Natural killer cell (primary cell): ENCODE measurements around the gene SMIM20. TPM values are rescaled to one million over a fixed set of nuclear protein-coding genes. Genes with fewer than 3 reads are reported as not detected.

Experiments
- ATAC-seq, 3 donors: fragments of 150-1000 bp in 2 of 3; fragments of 200-7000 bp in 1 of 3; cut with Tn5 transposase; 1 replicate in 1 of 3; 2 replicates in 2 of 3; pipeline ENCODE4 v1.10.0; 2021; ENCODE audit warnings: mild to moderate bottlenecking in 2 of 3, moderate library complexity in 2 of 3
- DNase-seq, 2 donors: peaks; one replicate each; pipeline versions ENCODE4 v3.0.0 to v3.0.0-alpha.2; 2013 to 2021; ENCODE audit warnings: mixed read lengths in 1 of 2
- H3K27ac ChIP-seq: one replicate; pipeline ENCODE4 v1.5.1; 2013; ENCODE audit warnings: mild to moderate bottlenecking, low read length
- H3K27me3 ChIP-seq: one replicate; pipeline ENCODE4 v1.6.1; 2013; ENCODE audit warnings: low read length; ENCODE audit not compliant: control insufficient read depth, insufficient read depth
- H3K36me3 ChIP-seq: one replicate; pipeline ENCODE4 v1.6.1; 2013; ENCODE audit warnings: low read length; ENCODE audit not compliant: control insufficient read depth, insufficient read depth
- H3K4me1 ChIP-seq: one replicate; pipeline ENCODE4 v1.6.1; 2013; ENCODE audit warnings: low read length; ENCODE audit not compliant: control insufficient read depth, insufficient read depth
- H3K4me3 ChIP-seq: one replicate; pipeline ENCODE4 v1.5.1; 2013; ENCODE audit warnings: low read length
- H3K9me3 ChIP-seq: one replicate; pipeline ENCODE4 v1.6.1; 2013; ENCODE audit warnings: low read length; ENCODE audit not compliant: control insufficient read depth, insufficient read depth
- H3K27ac Mint-ChIP-seq, 2 donors: one replicate each; pipeline ENCODE4 v1.8.0; 2022; ENCODE audit warnings: mild to moderate bottlenecking in 2 of 2, mixed read lengths in 2 of 2, moderate library complexity in 1 of 2
- H3K27me3 Mint-ChIP-seq, 2 donors: one replicate each; pipeline ENCODE4 v1.8.0; 2022; ENCODE audit warnings: low read depth in 2 of 2, mixed read lengths in 2 of 2
- H3K36me3 Mint-ChIP-seq: one replicate; pipeline ENCODE4 v1.8.0; 2022; ENCODE audit warnings: mixed read lengths
- H3K4me1 Mint-ChIP-seq, 2 donors: one replicate each; pipeline ENCODE4 v1.8.0; 2022; ENCODE audit warnings: mixed read lengths in 2 of 2
- H3K4me3 Mint-ChIP-seq: one replicate; pipeline ENCODE4 v1.8.0; 2022; ENCODE audit warnings: mild to moderate bottlenecking, moderate library complexity, mixed read lengths
- H3K9me3 Mint-ChIP-seq, 2 donors: one replicate each; pipeline ENCODE4 v1.8.0; 2022; ENCODE audit warnings: mixed read lengths in 2 of 2
- CTCF ChIP-seq: fragments of 200-600 bp; IDR thresholded peaks from one replicate; pipeline ENCODE4 v1.8.0; 2022; ENCODE audit warnings: antibody characterized with exemption
- WGBS: methylation state at CpG from one replicate; pipeline ENCODE4 v1.1.7; 2013; ENCODE audit warnings: missing lambda C conversion rate; ENCODE audit not compliant: insufficient coverage; 5-methylcytosine and 5-hydroxymethylcytosine counted together
- intact Hi-C: fragments of 100-400 bp; cut with micrococcal nuclease; formaldehyde crosslinking; loops from one replicate; pipeline ENCODE4 v1.14.2; 2022
- total RNA-seq, 4 donors: library from RNA; stranded (reverse); fragments of 120-200 nt in 1 of 4; gene quantifications; one replicate each; pipeline versions ENCODE4 v1.2.3 to v1.2.4, GENCODE V29; 2013 to 2022

Gene SMIM20
- total RNA-seq, 3 donors from 2014 or later (not counting 1 experiment from before 2014, with no cell fraction given) = 10.3 to 11.5 (median 10.3) TPM

GRCh38 chr4:25879587-25879986, 34.4 kb upstream of the SMIM20 start:
- Mint-ChIP-seq H3K27ac (no peak overlapping the region), H3K27me3 (peaks cover 14 to 32% of the 10 kb centered on the region in 2 donors), H3K36me3 (no peaks in the 10 kb centered on the region), H3K4me1 (peaks cover 6 to 9% of the 10 kb centered on the region in 2 donors), H3K9me3 (no peaks in the 10 kb centered on the region), H3K4me3 (no peak overlapping the region)
- Histone ChIP-seq H3K36me3 (no peaks in the 10 kb centered on the region), H3K4me3 (no peak overlapping the region), H3K27me3 (no peaks in the 10 kb centered on the region), H3K27ac (peak overlapping the region; percentile 63), H3K4me1 (peaks cover 3% of the 10 kb centered on the region), H3K9me3 (no peaks in the 10 kb centered on the region)
- intact Hi-C loops = no loop called here
- ATAC-seq (no peak), DNase-seq (no peak)
- TF ChIP-seq CTCF = no peak
- 93% methylated on average over 6 of the region's 6 CpGs for WGBS

GRCh38 chr4:25879991-25880651, 33.9 kb upstream of the SMIM20 start:
- no peaks in the 10 kb centered on the region for H3K27me3 ChIP-seq
- H3K4me3 ChIP-seq = no peak overlapping the region
- no peak overlapping the region for H3K27ac Mint-ChIP-seq
- peaks cover 14 to 32% of the 10 kb centered on the region in 2 donors for H3K27me3 Mint-ChIP-seq
- H3K27ac ChIP-seq = peak overlapping the region; percentile 63
- peaks cover 5 to 6% of the 10 kb centered on the region in 2 donors for H3K4me1 Mint-ChIP-seq
- ATAC-seq = no peak
- H3K4me3 Mint-ChIP-seq = no peak overlapping the region
- H3K9me3 Mint-ChIP-seq = no peaks in the 10 kb centered on the region
- WGBS = 69% methylated on average over 6 of the region's 7 CpGs
- H3K4me1 ChIP-seq = peaks cover 3% of the 10 kb centered on the region
- H3K36me3 Mint-ChIP-seq = no peaks in the 10 kb centered on the region
- DNase-seq = no peak
- no peaks in the 10 kb centered on the region for H3K9me3 ChIP-seq
- TF ChIP-seq CTCF = no peak
- no peaks in the 10 kb centered on the region for H3K36me3 ChIP-seq
- intact Hi-C loops = no loop called here

- H3K27ac Mint-ChIP-seq = no peak overlapping the region
- no peak overlapping the region for H3K4me3 Mint-ChIP-seq
- TF ChIP-seq CTCF = no peak
- intact Hi-C loops = no loop called here
- Histone ChIP-seq H3K27ac (no peak overlapping the region), H3K9me3 (no peaks in the 10 kb centered on the region), H3K4me1 (no peaks in the 10 kb centered on the region), H3K36me3 (no peaks in the 10 kb centered on the region), H3K4me3 (no peak overlapping the region), H3K27me3 (no peaks in the 10 kb centered on the region)
- no peaks in the 10 kb centered on the region for H3K36me3 Mint-ChIP-seq
- ATAC-seq (no peak), DNase-seq (no peak)
- WGBS = 62% methylated on average over 4 of the region's 4 CpGs
- H3K4me1 Mint-ChIP-seq = peaks cover 0 to 6% of the 10 kb centered on the region in 2 donors
- no peaks in the 10 kb centered on the region for H3K9me3 Mint-ChIP-seq
- peaks cover 14 to 32% of the 10 kb centered on the region in 2 donors for H3K27me3 Mint-ChIP-seq
Measured at GRCh38 chr4:25881193-25881592, 32.8 kb upstream of the SMIM20 start.

- Histone ChIP-seq H3K4me1 (no peaks in the 10 kb centered on the region), H3K9me3 (no peaks in the 10 kb centered on the region), H3K27me3 (no peaks in the 10 kb centered on the region), H3K27ac (no peak overlapping the region), H3K4me3 (no peak overlapping the region), H3K36me3 (no peaks in the 10 kb centered on the region)
- WGBS = 95% methylated on average over 4 of the region's 4 CpGs
- intact Hi-C loops = no loop called here
- Mint-ChIP-seq H3K4me1 (peaks cover 0 to 6% of the 10 kb centered on the region in 2 donors), H3K9me3 (no peaks in the 10 kb centered on the region), H3K4me3 (no peak overlapping the region), H3K27me3 (peaks cover 14 to 32% of the 10 kb centered on the region in 2 donors), H3K36me3 (no peaks in the 10 kb centered on the region), H3K27ac (no peak overlapping the region)
- DNase-seq = no peak
- TF ChIP-seq CTCF = no peak
- no peak for ATAC-seq
Measured at GRCh38 chr4:25882226-25882625, 31.8 kb upstream of the SMIM20 start.
